ENCODE data around the gene ZNF687. TPM values are rescaled to one million over a fixed set of nuclear protein-coding genes. Genes with fewer than 3 reads are reported as not detected.
"Not testable (repeated sequence)": the region's sequence is repeated elsewhere in the genome, so short reads cannot be mapped to it uniquely, and the experiment has no call there.

ZNF687 gene
- total RNA-seq, 1 donor: 14.2 TPM

- H3K4me3 ChIP-seq (ENCODE audit: low read depth, low read length): no peak overlapping the region
- no peak for DNase-seq (ENCODE audit: low read depth)
- no peak for TF ChIP-seq CTCF (IDR thresholded peaks at IDR 0.05; ENCODE audit: insufficient read depth, low read length)
Observed at GRCh38 chr1:151266315-151266714, 15.8 kb upstream of the ZNF687 start.

GRCh38 chr1:151266821-151267220 is 15.3 kb upstream of the ZNF687 start:
- no peak overlapping the region for H3K4me3 ChIP-seq (ENCODE audit: low read depth, low read length)
- no peak for TF ChIP-seq CTCF (IDR thresholded peaks at IDR 0.05; ENCODE audit: insufficient read depth, low read length)
- DNase-seq (ENCODE audit: low read depth): no peak

- no peak overlapping the region for H3K4me3 ChIP-seq (ENCODE audit: low read depth, low read length)
- no peak for TF ChIP-seq CTCF (IDR thresholded peaks at IDR 0.05; ENCODE audit: insufficient read depth, low read length)
- no peak for DNase-seq (ENCODE audit: low read depth)
Observed at GRCh38 chr1:151267760-151268159, 14.3 kb upstream of the ZNF687 start.

- H3K4me3 ChIP-seq (ENCODE audit: low read depth, low read length): no peak overlapping the region
- DNase-seq (ENCODE audit: low read depth): no peak
- no peak for TF ChIP-seq CTCF (IDR thresholded peaks at IDR 0.05; ENCODE audit: insufficient read depth, low read length)
Observed at GRCh38 chr1:151273924-151274466, 8.1 kb upstream of the ZNF687 start.

- not testable (repeated sequence) for H3K4me3 ChIP-seq (ENCODE audit: low read depth, low read length); DNase-seq (ENCODE audit: low read depth)
Observed at GRCh38 chr1:151275341-151275740, 6.8 kb upstream of the ZNF687 start.

- TF ChIP-seq CTCF (IDR thresholded peaks at IDR 0.05; ENCODE audit: insufficient read depth, low read length): no peak
- H3K4me3 ChIP-seq (ENCODE audit: low read depth, low read length): no peak overlapping the region
- no peak for DNase-seq (ENCODE audit: low read depth)
Observed at GRCh38 chr1:151277249-151277648, 4.8 kb upstream of the ZNF687 start.

GRCh38 chr1:151281225-151281968 is 702 bp upstream of the ZNF687 start:
- H3K4me3 ChIP-seq (ENCODE audit: low read depth, low read length): peak overlapping the region; percentile 99
- peak; percentile 98 for DNase-seq (ENCODE audit: low read depth)
- no peak for TF ChIP-seq CTCF (IDR thresholded peaks at IDR 0.05; ENCODE audit: insufficient read depth, low read length)

Measured in fibroblast of the aortic adventitia (primary cell).